HCEC 1CT (cell line): ENCODE data around the gene LRRC3B.

ENCODE experiments used
- DNase-seq: peaks from one replicate; pipeline ENCODE4 v3.0.0-alpha.2; 2017

The LRRC3B gene

GRCh38 chr3:26713091-26713490, 90.5 kb downstream of the LRRC3B start:
- no peak for DNase-seq

GRCh38 chr3:26714485-26714884, 91.9 kb downstream of the LRRC3B start:
- no peak for DNase-seq

GRCh38 chr3:26715431-26715830, 92.9 kb downstream of the LRRC3B start:
- DNase-seq: no peak

- no peak for DNase-seq
Observed at GRCh38 chr3:26718315-26718714, 95.7 kb downstream of the LRRC3B start.

GRCh38 chr3:26719134-26719533, 96.6 kb downstream of the LRRC3B start:
- no peak for DNase-seq

GRCh38 chr3:26721047-26721446, 98.5 kb downstream of the LRRC3B start:
- DNase-seq: no peak

GRCh38 chr3:26731843-26732242, 109.3 kb downstream of the LRRC3B start:
- no peak for DNase-seq

GRCh38 chr3:26750263-26750662, 127.7 kb downstream of the LRRC3B start:
- DNase-seq: no peak

GRCh38 chr3:26752466-26752865, 129.9 kb downstream of the LRRC3B start:
- no peak for DNase-seq

- no peak for DNase-seq
Observed at GRCh38 chr3:26753095-26753494, 130.5 kb downstream of the LRRC3B start.

- DNase-seq: no peak
Observed at GRCh38 chr3:26757978-26758377, 135.4 kb downstream of the LRRC3B start.
